Vagina (tissue), 2 donors: ENCODE data around the gene TMEM37. TPM values are rescaled to one million over a fixed set of nuclear protein-coding genes. Genes with fewer than 3 reads are reported as not detected.

ENCODE experiments used
- DNase-seq, 2 donors: peaks; one replicate each; pipeline ENCODE4 v3.0.0-alpha.2; 2017; ENCODE audit errors: extremely low spot score in 2 of 2
- H3K27ac ChIP-seq: fragments of 200-600 bp; sonication (generic); one replicate; pipeline ENCODE4 v1.5.1; 2019
- H3K27me3 ChIP-seq: fragments of 200-600 bp; sonication (generic); one replicate; pipeline ENCODE4 v1.5.1; 2019
- H3K36me3 ChIP-seq, 2 donors: fragments of 200-600 bp; sonication (generic); one replicate each; pipeline ENCODE4 v1.5.1; 2017 to 2019
- H3K4me1 ChIP-seq: fragments of 200-600 bp; sonication (generic); one replicate; pipeline ENCODE4 v1.5.1; 2019
- H3K4me3 ChIP-seq, 2 donors: fragments of 200-600 bp; sonication (generic); 1 replicate in 1 of 2; 2 replicates in 1 of 2; pipeline ENCODE4 v1.5.1; 2016 to 2019
- H3K9me3 ChIP-seq: fragments of 200-600 bp; sonication (generic); one replicate; pipeline ENCODE4 v1.5.1; 2019
- CTCF ChIP-seq, 3 experiments: fragments of 450-650 bp in 2 of 3; fragments of 200-600 bp in 1 of 3; sonication (generic) in 1 of 3; IDR thresholded peaks; one replicate each; pipeline ENCODE4 v1.5.1; 2017 to 2019; ENCODE audit warnings: antibody characterized with exemption in 3 of 3, mild to moderate bottlenecking in 2 of 3, moderate library complexity in 2 of 3
- POLR2A ChIP-seq, 2 donors: fragments of 450-650 bp; IDR thresholded peaks; one replicate each; pipeline ENCODE4 v1.6.1; 2017; ENCODE audit warnings: antibody characterized with exemption in 2 of 2, mild to moderate bottlenecking in 2 of 2, moderate library complexity in 2 of 2
- POLR2AphosphoS5 ChIP-seq, 2 donors: sonication (generic); formaldehyde crosslinking; IDR thresholded peaks; one replicate each; pipeline ENCODE4 v1.9.0; 2017; ENCODE audit warnings: antibody characterized with exemption in 2 of 2, mild to moderate bottlenecking in 2 of 2, low read depth in 1 of 2; ENCODE audit not compliant: insufficient read depth in 1 of 2
- intact Hi-C: fragments of 100-400 bp; cut with DNase I; formaldehyde crosslinking; loops from one replicate; pipeline ENCODE4 v1.15.1; 2023
- total RNA-seq: library from RNA; depleted of rRNA; stranded (reverse); fragments of >200 nt; gene quantifications from one replicate; pipeline ENCODE4 v1.2.3, GENCODE V29; 2016

The TMEM37 gene
- total RNA-seq, 1 donor from 2014 or later: 3.2 TPM

DNA sequence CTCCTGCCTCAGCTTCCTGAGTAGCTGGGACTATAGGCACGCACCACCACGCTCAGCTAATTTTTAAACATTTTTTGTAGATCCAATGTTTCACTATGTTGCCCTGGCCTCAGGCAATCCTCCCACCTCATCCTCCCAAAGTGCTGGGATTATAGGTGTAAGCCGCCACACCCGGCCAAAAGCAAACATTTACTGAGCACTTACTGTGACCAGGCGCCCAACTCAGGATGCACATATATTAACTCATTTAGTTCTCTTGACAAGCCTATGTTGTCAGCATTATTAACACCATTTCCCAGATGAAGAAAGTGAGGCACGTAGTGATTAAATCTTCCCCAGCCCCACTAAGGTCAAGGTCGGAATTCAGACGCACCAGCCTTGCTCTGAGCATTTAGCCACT lies 41.1 kb downstream of the TMEM37 start:
- intact Hi-C loops: no loop called here

GRCh38 chr2:119473621-119474370 lies 42.1 kb downstream of the TMEM37 start:
- Histone ChIP-seq H3K4me3 (no peak overlapping the region), H3K27ac (no peak overlapping the region), H3K4me1 (peaks cover 4% of the 10 kb centered on the region), H3K36me3 (no peaks in the 10 kb centered on the region), H3K9me3 (no peaks in the 10 kb centered on the region), H3K27me3 (no peaks in the 10 kb centered on the region)
- no peak for DNase-seq
- intact Hi-C loops: no loop called here
- TF ChIP-seq POLR2A (IDR thresholded peaks at IDR 0.05) (no peak), CTCF (IDR thresholded peaks at IDR 0.05) (no peak), POLR2AphosphoS5 (IDR thresholded peaks at IDR 0.05; ENCODE audit: insufficient read depth in 1 of 2, low read depth in 1 of 2) (no peak)

More for the DNA sequence above, 41.1 kb downstream of the TMEM37 start:
- TF ChIP-seq CTCF (IDR thresholded peaks at IDR 0.05): no peak
- TF ChIP-seq POLR2A (IDR thresholded peaks at IDR 0.05): no peak
- TF ChIP-seq POLR2AphosphoS5 (IDR thresholded peaks at IDR 0.05; ENCODE audit: insufficient read depth in 1 of 2, low read depth in 1 of 2): no peak
- Histone ChIP-seq H3K36me3 (no peaks in the 10 kb centered on the region), H3K9me3 (no peaks in the 10 kb centered on the region), H3K27me3 (no peaks in the 10 kb centered on the region), H3K4me1 (peaks cover 4% of the 10 kb centered on the region), H3K27ac (no peak overlapping the region), H3K4me3 (no peak overlapping the region)
- DNase-seq: no peak

DNA sequence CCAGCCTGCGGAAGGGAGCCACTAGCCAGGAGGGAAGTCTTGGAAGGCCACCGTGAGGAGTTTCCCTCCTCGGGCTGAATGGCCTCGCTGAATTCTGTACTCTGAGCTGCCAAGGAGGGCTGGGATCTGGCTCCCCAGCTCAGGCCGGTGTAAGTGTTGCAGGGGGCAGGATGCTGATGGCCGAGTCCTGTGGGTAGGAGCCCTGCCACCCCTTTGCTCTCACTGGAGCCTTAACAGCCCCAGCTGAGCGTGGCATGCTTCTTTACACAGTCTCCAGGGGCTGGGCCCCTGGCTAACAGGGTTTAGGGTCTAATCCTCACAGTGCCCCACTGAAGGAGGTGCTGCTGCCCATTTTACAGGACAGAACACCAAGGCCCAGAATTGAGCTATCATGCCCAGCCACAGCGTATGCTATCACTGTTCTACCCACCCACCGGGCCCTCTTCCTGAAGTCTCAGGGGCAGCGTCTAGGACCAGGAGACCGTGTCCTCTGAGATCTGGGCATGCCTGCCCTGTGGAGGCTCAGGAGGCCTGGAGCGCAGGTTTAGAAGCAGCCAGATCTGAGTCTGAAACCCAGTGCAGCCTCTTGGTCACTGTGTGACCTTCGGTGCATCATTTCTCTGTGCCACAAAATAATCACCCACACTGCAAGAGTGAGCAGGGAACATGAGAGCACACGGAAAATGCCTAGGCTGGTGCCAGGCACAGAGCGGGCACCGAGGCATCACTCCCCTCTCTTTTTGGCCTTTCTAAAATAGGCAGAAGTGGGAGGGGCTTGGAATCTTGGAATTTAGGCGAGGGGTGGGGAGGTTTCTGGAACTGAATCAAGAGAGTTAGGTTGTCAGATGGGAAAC lies 42.9 kb downstream of the TMEM37 start:
- Histone ChIP-seq H3K4me1 (peaks cover 4% of the 10 kb centered on the region), H3K27me3 (no peaks in the 10 kb centered on the region), H3K4me3 (no peak overlapping the region), H3K36me3 (no peaks in the 10 kb centered on the region), H3K9me3 (no peaks in the 10 kb centered on the region), H3K27ac (no peak overlapping the region)
- DNase-seq: no peak
- TF ChIP-seq POLR2AphosphoS5 (IDR thresholded peaks at IDR 0.05; ENCODE audit: insufficient read depth in 1 of 2, low read depth in 1 of 2): no peak
- TF ChIP-seq POLR2A (IDR thresholded peaks at IDR 0.05): no peak
- no peak for TF ChIP-seq CTCF (IDR thresholded peaks at IDR 0.05)
- intact Hi-C loops: loop anchor here (5.0 kb wide), 1 partner anchor 67 kb away; no protein-coding TSS in a partner anchor

DNA sequence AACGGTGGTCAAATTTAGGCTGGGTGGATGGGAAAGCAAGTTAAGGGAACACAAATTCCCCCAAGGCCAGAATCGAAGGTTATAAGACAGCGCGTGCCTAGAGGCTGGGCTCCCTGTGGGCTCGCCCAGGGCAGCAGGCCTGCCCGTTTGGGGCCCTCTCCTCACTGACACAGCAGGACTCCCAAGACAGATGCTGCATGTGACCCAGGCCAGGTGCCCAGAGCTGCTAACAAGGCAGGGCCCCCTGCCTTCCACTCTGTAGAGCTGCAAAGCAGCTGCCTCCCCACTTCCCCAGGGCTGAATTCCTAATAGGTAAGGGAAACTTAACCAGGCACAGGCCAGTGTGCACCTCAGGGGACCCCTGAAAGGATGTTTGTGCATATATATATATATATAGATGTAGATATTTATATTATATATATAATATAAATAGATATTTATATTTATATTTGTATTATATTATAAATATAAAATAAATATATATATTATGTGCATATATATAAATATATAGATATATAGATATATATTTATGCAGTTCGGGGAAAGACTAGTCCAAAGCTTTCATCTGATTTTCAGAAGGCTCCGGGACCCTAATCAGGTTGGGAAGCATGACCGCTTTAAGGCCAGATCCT lies 43.7 kb downstream of the TMEM37 start:
- Histone ChIP-seq H3K27ac (no peak overlapping the region), H3K4me1 (peaks cover 4% of the 10 kb centered on the region), H3K9me3 (no peaks in the 10 kb centered on the region), H3K36me3 (no peaks in the 10 kb centered on the region), H3K4me3 (no peak overlapping the region), H3K27me3 (no peaks in the 10 kb centered on the region)
- intact Hi-C loops: loop anchor here (5.0 kb wide), 1 partner anchor 68 kb away; no protein-coding TSS in a partner anchor
- peak in 1 of 2 donors; percentile 72 for DNase-seq
- TF ChIP-seq CTCF (IDR thresholded peaks at IDR 0.05) (no peak), POLR2A (IDR thresholded peaks at IDR 0.05) (no peak), POLR2AphosphoS5 (IDR thresholded peaks at IDR 0.05; ENCODE audit: insufficient read depth in 1 of 2, low read depth in 1 of 2) (no peak)
